H1 (cell line): ENCODE measurements around the gene TSPAN33. TPM values are rescaled to one million over a fixed set of nuclear protein-coding genes. Genes with fewer than 3 reads are reported as not detected.

ENCODE experiments used
- CTBP2 ChIP-seq: IDR thresholded peaks from 2 replicates; pipeline ENCODE4 v1.7.0; 2011; ENCODE audit warnings: borderline replicate concordance, mild to moderate bottlenecking, moderate library complexity, mixed read lengths, low read length; ENCODE audit not compliant: insufficient read depth, insufficient read length
- EP300 ChIP-seq, 2 experiments: IDR thresholded peaks; 1 replicate in 1 of 2; 2 replicates in 1 of 2; pipeline ENCODE4 v1.6.1; 2011 to 2012; ENCODE audit warnings: low read depth in 2 of 2, low read length in 2 of 2, mild to moderate bottlenecking in 2 of 2, borderline replicate concordance in 1 of 2, inconsistent platforms in 1 of 2, moderate library complexity in 1 of 2
- GABPA ChIP-seq: IDR thresholded peaks from 2 replicates; pipeline ENCODE4 v1.6.1; 2011; ENCODE audit warnings: mild to moderate bottlenecking, low read length, moderate library complexity, borderline replicate concordance; ENCODE audit not compliant: insufficient read depth
- HDAC2 ChIP-seq, 2 experiments: fragments of 300-600 bp in 1 of 2; sonication (generic) in 1 of 2; IDR thresholded peaks; 2 replicates each; pipeline ENCODE4 v1.6.1; 2011 to 2012; ENCODE audit warnings: low read depth in 2 of 2, low read length in 2 of 2, mild to moderate bottlenecking in 2 of 2, moderate library complexity in 2 of 2, borderline replicate concordance in 1 of 2, inconsistent platforms in 1 of 2
- HDAC6 ChIP-seq: IDR thresholded peaks from one replicate; pipeline ENCODE4 v1.7.1; 2012; ENCODE audit warnings: low read depth, mild to moderate bottlenecking, inconsistent platforms, low read length, moderate library complexity
- NRF1 ChIP-seq: IDR thresholded peaks from 2 replicates; pipeline ENCODE4 v1.6.1; 2011; ENCODE audit warnings: mild to moderate bottlenecking, low read depth, low read length, improper control_type of control experiment
- RAD21 ChIP-seq, 2 experiments: IDR thresholded peaks in 1 of 2; conservative IDR thresholded peaks in 1 of 2; 2 replicates each; pipeline ENCODE4 v1.6.1; 2011; ENCODE audit warnings: low read depth in 2 of 2, low read length in 2 of 2, improper control_type of control experiment in 1 of 2, inconsistent platforms in 1 of 2, mild to moderate bottlenecking in 1 of 2, moderate library complexity in 1 of 2
- SP1 ChIP-seq: IDR thresholded peaks from 2 replicates; pipeline ENCODE4 v1.6.1; 2011; ENCODE audit warnings: low read depth, low read length
- SRF ChIP-seq: IDR thresholded peaks from 2 replicates; pipeline ENCODE4 v1.6.1; 2011; ENCODE audit warnings: mild to moderate bottlenecking, low read depth, low read length, moderate library complexity
- TAF1 ChIP-seq: IDR thresholded peaks from 2 replicates; pipeline ENCODE4 v1.6.1; 2011; ENCODE audit warnings: mild to moderate bottlenecking, low read depth, low read length
- TAF7 ChIP-seq: optimal IDR thresholded peaks from 2 replicates; pipeline ENCODE3; 2011; ENCODE audit warnings: low read depth, mild to moderate bottlenecking, inconsistent platforms, low read length, moderate library complexity, borderline replicate concordance
- TBP ChIP-seq: IDR thresholded peaks from 2 replicates; pipeline ENCODE4 v1.6.1; 2011; ENCODE audit warnings: low read depth, low read length, improper control_type of control experiment
- polyA plus RNA-seq, 7 experiments: library from polyadenylated mRNA; depleted of rRNA in 3 of 7; stranded (reverse) in 5 of 7; unstranded in 2 of 7; fragments of >200 nt in 5 of 7; fragments of 200-250 nt in 2 of 7; gene quantifications; 1 replicate in 5 of 7; 2 replicates in 1 of 7; 4 replicates in 1 of 7; pipeline versions ENCODE4 v1.2.1 to v1.2.3, GENCODE V29; 2011 to 2013; ENCODE audit warnings: missing spikeins in 2 of 7, mixed read lengths in 2 of 7
- total RNA-seq: library from RNA; stranded (reverse); fragmentation: NEBNext Ultra II Directional; extraction: Animal tissue kit (Norgen Biotek cat#: 25700); gene quantifications from 2 replicates; pipeline ENCODE4 v1.2.1, GENCODE V29; 2021
- TF ChIP-seq, protein P1 (sequence below): IDR thresholded peaks from 2 replicates; pipeline ENCODE4 v1.6.1; 2012; ENCODE audit warnings: inconsistent platforms

TSPAN33 gene
- total and polyA plus RNA-seq, 2 of the 8 experiments (the other 6 are each of a cell fraction or from before 2014, with no cell fraction given) = 42.8 to 47.1 TPM

DNA sequence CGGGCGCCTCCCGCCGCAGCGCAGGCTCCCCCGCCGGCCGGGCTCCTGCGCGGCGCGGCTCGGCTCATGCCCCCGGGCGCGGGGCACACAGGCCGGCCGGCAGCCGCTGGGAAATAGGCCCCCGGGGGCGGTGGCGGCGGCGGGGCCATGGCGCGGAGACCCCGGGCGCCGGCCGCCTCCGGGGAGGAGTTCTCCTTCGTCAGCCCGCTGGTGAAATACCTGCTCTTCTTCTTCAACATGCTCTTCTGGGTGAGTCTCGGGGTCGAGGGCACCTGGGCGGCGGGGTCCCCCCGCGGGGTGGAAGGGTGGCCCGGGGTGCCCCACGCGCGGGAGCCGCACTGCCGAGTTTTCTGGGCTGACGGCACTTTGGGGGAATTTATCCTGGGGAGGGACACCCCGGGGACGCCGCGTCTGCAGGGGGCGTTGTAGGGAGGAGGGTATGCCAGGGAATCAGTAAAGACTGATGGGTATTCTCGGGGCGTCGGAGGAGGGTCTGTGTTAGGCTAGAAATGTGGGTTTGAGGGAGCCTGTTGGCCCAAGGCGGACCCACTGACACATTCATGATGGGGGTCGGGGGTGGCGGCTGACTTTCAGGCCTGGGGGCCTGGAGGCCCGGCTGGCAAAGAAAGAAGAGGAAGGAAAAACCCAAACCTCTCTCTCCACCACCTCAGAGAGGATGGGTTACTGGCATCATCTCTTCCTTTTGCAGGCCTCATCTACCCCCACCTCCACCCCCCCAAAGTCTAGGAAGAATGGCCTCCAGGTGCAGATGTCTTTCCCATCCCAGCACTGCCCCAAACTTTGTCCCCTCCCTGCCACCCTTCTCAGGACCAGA lies 544 bp downstream of the TSPAN33 start (continued):
- TF ChIP-seq TBP (no peak), TAF1 (no peak), HDAC6 (no peak), RAD21 (IDR thresholded peaks at IDR 0.05 in 1 of 2, conservative IDR thresholded peaks at IDR 0.05 in 1 of 2; ENCODE audit: low read depth in 2 of 2, low read length in 2 of 2) (0 out of 4 replicates have a peak, but pooled peaks of 1 of the 2 experiments have one; percentile 2), CTBP2 (no peak), EP300 (IDR thresholded peaks at IDR 0.05; ENCODE audit: borderline replicate concordance in 1 of 2, low read depth in 2 of 2, low read length in 2 of 2) (no peak), NRF1 (no peak), SRF (no peak), TAF7 (no peak), GABPA (no peak), SP1 (no peak), HDAC2 (IDR thresholded peaks at IDR 0.05; ENCODE audit: borderline replicate concordance in 1 of 2, low read depth in 2 of 2, low read length in 2 of 2) (no peak)
- TF ChIP-seq, protein P1, sequence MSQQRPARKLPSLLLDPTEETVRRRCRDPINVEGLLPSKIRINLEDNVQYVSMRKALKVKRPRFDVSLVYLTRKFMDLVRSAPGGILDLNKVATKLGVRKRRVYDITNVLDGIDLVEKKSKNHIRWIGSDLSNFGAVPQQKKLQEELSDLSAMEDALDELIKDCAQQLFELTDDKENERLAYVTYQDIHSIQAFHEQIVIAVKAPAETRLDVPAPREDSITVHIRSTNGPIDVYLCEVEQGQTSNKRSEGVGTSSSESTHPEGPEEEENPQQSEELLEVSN = no peak
